Kasumi-1 (cell line): Measurements from ENCODE around the gene FRMD4A.

Experiments
- DNase-seq, 2 experiments: peaks; one replicate each; lab custom pipeline; 2025; lab: John Stamatoyannopoulos, UW

Gene FRMD4A

DNA sequence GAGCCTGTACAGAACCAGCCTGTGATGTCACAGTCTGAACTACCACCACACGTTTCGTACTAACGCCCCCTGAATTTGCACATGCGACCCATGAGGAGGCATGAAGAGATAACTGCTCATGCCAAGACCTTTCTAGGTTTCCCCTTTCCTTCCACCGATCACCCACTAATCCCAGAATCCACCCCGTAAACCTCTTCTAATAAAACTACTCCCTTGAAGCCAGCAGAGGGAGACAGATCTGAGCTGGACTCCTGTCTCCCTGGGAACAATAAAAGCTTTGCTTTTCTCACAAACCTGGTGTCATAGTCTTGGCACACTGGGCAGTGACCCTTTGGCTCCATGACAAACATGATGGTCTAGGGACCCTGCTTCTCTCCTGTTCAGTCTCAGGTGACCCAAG, 144.5 kb downstream of the FRMD4A start:
- peak; percentile 34 to 66 for DNase-seq

DNA sequence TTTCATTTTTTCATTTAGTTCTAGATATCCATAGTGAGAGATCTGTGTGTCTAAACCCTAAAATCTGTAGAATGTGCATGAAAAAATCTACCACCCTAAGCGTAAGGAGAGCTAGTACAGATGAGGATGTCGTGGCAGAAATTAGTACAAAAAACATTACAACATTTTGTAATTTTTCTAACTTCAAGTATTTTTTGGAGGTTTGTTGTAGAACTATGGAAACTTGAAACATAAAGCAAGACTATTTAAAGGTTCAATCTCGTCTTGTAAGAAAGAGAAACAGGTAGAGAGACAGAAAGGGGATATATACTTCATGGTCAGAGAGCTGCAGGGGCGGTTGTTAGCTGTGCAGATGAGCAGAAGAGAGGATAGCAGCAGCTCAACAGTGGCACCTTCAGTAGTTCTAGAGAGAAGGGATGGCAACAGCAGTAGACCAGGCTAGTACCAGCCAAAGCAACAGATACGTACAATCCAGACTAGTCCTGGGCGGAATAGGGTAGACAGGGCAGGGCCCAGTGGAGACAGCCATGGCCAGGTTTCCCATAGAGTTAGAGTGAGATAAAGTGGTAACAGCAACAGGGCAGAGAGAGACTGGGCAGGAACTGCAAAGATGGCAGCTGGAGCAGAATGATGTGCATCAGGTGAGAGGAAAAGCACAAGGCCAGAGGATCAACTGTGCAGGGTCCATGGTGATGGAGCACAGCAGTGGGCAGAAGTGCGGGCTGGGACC, 145.2 kb downstream of the FRMD4A start:
- no peak for DNase-seq

DNA sequence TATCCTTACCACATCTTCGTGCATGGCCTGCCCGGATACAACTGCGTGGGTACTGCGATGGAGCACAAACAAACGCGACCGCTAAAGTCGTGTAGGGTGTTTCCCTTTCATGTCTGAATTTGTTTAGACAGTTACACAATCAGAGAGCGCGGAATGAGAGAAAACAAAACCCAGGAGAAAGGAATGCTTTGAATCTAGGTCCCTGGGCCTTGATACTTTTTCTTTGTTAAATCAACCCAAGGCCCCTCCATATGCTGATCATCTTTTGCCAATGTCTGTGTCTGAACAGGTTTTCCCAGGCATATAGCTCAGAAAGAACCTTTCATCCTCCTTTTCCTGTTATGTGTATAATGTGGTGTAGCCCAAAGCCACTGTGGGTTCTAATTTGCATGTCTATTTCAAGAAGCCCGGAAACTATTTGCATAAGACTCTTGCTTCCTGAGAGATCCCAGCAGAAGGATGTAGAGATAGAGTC, 145.8 kb downstream of the FRMD4A start:
- no peak for DNase-seq

DNA sequence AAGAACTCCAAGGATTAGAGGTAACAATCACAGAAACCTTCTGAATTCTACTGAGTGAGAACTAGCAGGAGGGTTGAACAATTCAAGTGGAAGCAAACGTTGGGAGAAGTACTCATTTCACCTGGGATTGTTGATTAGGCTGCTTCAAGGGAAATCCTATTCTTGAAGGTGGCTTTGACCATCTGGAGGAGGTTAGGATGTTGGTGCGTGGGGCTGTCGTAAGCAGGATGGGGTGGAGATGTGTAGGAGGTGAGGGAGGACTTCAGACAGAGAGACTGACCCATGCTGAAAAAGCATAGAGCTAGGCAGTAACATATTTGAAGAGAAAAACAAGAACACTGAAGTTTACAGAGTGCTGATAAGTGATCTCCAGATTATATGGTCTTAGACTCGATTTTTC, 147.9 kb downstream of the FRMD4A start:
- DNase-seq = no peak

DNA sequence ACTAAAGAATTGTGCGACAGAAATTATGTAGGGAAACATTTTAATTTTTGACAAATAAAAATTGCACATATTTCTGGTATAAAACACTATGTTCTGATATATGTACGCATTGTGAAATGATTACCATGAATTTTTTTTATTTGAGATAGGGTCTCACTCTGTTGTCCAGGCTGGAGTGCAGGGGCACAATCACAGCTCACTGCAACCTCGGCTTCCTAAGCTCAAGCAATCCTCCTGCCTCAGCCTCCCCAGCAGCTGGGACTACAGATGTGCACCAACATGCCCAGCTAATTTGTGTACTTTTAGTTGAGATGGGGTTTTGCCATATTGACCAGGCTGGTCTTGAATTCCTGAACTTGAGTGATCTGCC, 149.2 kb downstream of the FRMD4A start:
- no peak for DNase-seq

DNA sequence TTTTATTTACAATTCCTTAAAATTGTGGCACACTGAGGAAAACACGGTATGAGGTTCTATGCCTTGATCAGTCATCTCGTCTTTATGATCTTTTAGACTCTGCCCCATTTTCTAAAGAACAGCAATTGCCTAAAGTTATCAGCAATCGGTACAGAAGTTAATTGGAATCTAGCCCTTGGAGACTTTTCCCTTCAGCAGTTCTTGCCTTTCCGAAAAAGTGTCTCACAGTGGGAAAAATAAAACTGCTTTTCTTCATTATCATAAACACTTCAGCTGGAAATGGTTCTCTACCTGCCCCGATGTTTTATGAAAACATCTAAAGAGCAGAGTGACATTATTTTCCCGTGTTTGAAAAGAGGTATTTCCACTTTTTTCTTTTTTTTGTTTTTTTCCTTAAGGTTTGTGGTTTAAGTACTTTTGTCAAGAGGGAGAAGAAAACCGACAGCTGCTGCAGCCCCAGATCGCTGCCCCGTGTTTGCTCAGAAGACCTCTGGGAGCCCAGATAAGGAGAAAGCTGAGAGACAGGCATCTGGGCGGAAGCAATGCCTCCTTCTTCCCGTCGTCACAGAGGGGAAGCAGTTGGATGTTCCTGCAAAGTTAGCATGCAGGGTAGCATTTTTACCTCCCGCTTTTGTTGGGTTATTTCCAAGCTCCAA, 149.7 kb downstream of the FRMD4A start:
- no peak for DNase-seq

DNA sequence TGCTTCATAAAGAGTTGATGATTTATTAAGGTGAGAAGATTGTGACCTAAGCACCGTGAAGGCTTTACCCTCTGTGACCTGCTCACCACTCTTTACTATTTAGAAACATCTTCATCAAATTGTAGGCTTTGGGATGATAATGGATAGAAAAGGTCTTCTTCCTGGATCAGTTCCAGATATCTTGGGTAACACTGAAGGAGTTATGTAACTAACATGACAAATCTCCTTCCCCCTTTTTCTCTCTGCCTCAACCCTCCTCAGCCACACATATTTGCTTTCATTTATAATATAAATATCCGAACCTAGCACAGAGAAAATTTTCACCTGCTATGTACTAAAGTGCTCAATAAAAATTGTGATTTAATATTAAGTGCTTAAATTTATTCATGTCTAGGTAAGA, 151.5 kb downstream of the FRMD4A start:
- DNase-seq = no peak

DNA sequence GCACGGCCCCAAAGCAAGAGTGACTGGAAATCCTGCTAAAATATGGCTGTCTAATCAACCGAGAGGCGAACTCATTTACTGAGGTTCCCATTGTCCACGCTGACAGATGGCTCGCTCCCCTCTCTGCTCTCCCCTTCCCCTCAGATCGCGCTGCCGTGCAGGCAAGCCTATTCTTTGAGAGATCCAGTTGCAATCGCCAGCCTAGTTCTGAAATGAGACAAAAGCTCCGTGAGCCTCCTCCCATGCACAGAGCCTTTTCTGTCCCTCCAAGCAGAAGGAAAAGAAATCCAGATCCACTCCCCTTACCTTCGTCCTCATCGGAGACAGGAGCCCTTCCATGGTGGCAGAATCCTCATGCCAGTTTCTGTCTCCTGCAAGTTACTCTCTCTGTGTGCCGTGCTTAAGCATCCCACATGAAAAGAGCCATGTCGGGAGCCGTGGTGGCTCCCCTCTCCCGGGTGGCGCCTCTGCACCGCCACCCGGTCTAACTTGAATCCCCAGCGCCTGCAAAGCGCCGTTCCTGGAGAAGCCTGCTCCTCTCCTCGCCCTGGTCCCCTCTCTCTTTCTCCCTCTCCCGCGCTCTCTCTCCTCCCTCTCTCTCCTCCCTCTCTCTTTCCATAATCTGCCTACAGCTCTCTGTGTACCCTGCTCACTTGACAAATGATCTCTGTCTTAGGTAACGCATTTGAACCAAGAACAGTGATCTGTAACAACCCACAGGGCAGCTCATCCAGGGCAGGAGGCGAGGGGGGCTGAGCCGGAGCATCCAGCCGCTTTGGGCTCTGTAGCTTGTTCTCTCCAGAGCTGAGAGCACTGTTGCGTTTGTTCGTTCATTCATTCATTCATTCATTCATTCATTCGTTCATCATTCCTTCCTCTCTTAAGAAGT, 156.8 kb downstream of the FRMD4A start:
- no peak for DNase-seq

DNA sequence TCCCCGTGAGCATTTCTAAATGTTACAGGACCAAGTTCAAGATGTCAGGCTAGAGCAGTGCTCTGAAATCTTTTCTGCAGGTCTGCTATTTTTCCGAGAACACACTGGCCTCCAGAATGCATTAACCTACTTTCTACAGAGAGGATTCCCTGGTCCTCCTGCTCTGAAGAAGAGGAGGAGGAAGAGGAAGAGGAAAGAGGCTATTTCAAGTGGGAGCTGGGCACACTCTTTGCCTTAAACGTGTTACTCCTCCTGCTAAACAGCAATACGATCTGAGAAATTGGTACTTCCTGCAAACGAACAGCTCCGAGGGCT, 157.4 kb downstream of the FRMD4A start:
- DNase-seq = no peak

DNA sequence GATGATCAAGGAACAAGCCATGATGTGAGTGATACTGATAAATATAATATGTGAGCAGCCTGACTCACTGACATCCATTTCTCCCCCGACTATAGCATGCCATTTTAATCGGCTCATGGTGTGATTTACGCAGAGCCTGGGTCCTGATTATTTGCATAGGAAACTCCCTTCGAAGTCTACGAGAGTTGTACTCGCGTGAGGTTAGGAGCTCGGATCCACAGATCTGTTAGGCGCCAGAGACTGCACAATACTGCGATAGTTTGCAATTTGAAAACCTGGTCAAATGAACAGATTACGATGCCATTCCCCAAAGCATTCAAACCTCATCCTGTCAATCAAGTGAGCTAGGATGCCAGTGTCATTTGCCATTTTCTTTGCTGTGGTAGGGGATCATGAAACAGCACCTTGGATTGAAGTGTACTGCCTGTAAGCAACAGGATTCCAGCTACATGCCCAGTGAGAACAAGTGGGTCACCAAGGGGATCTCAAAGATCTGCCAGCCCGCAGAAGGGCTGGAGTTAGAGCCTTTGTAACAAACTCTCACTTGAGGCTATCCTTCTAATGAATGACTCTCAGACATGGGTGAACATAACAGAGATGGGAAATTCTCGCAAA, 158.3 kb downstream of the FRMD4A start:
- no peak for DNase-seq

DNA sequence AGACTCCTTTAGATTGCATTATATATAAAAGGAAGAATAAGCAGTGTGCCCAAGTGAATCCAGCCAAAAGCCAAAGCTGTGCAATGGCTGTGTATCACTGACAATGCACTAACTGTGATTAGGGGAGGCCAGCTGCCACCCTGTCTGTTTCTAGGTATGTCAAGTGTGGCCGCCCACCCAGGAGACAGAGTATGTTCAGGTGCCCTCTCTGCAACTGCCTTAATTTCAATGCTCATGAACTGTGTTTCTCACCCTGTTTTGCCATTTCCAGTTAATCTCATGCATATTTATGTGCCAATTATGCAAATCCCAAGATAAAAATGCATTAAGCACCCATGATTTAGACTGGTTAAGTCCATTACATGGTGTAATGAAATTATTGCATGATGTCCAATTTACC, 159.4 kb downstream of the FRMD4A start:
- DNase-seq = no peak

DNA sequence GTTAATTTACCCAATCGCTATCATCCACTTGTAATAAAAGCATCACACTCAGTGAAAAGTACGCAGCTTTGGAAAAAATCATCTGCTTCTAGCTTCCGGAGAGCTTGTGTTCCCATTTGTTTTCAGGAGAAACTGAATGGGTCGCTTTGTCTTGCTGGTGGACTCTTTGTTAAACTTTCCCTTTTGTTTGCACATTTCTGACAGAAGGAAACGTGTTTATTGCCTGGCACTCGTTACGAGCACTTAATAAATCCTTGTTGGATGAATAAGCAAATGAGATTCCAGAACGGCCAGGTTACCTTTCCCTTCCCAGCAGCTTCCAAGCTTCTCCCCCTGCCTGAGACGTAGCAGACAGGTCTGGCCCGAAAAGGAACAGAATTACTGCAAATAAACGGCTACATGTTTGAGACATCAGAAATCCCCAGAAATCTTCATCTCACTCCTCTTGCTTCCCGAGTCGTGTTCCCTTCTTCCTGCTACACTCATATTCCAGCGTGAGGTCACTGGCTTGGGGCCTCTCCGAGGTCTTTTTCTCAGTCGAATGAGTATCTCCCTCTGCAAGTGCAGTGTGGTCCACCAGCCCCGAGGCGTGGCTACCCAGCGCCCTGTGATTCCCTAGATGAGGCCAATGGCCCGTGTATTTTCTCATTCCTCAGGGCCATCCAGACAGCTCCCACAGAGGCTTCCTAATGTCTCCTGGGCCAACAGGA, 167.2 kb downstream of the FRMD4A start:
- DNase-seq = no peak

DNA sequence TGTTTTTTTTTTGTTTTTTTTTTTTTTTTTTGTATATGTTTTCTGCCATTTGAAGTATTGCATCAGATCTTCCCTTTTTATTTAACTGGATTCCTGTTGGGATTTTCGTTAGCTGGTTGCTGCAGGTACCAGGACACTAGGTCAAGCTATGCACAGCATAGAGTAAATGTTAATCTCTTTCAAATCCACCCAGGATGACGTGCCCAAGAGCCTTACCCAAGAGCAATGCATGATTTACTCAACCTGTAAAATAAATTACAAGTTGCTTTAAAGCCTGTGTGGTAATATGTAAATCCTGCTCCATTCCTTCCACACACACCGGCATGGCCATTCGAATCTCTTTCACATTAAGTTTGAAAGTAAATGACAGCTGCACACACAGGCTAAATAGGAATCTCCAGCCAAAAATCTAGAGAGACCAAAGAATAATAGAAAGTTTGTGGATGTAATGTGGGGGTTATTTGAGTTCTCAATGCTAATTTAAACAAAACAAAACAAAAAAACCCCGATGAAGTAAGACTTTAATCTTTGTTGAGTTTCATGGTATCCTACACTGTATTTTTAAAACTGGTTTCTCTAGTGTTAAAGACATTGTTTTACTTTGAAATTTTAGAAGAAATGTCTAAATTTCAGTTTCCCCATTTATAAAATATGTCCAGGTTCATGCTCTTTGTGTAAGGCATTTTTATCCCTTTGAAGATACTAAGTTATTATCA, 167.9 kb downstream of the FRMD4A start:
- DNase-seq = no peak

DNA sequence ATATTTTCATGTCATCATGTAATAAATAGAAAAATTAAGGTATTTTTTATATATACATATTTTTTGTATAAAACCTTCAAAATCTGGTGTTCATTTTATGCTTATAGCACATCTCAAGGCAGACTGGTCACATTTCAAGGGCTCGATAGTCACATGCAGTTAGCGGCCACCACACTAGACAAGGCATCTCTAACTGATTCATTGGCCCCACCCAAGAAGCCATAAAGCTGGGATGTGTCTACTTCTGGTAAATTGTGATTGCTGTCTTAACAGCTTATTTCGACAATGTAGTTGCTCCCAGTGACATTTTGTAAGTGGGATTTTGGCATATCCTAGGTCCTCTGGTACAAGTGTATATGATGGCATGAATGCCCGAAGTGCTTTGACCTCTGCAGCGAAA, 168.7 kb downstream of the FRMD4A start:
- no peak for DNase-seq

DNA sequence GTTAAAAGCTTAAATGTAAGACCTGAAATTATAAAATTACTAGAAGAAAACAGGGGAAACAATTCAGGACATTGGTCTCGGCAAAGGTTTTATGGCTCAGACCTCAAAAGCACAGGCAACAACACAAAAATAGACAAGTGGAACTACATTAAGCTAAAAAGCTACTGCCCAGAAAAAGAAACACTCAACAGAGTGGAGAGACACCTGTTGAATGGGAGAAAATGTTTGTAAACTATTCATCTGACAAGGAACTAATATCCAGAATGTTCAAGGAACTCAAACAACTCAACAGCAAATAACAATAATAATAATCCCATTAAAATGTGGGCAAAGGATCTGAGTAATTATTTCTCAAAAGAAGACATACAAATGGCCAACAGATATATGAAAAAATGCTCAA, 170.4 kb downstream of the FRMD4A start:
- DNase-seq = no peak

DNA sequence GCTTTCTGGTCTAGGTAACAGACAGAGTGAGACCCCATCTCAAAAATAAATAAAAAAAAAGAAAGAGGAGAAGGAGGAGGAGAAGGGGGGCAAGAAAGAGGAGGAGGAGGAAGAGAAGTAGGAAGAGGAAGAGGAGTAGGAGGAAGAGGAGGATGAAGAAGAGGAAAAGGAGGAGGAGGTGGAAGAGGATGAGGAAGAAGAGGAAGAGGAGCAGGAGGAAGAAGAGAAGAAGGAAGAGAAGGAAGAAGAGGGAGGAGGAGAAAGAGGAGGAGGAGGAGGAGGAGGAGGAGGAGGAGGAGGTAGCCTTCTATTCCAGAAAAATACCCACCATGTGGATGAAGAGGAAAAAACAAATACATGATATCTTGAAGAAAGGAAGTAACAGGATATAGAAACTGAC, 172.1 kb downstream of the FRMD4A start:
- DNase-seq = no peak

DNA sequence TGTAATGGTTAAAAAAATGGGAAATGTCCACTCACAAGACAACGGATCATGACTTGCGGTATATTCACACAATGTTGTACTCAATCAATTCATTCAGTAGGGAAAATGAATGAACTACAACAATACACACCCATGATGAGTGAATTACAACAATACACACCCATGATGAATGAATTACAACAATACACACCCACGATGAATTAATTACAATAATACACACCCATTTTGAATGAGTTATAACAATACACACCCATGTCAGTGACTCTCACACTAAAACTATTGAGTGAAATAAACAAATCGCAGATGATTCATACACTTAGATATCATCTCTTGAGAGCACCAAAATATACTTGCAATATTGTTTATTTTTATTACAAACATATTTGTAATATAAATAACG, 174.6 kb downstream of the FRMD4A start:
- DNase-seq = no peak

DNA sequence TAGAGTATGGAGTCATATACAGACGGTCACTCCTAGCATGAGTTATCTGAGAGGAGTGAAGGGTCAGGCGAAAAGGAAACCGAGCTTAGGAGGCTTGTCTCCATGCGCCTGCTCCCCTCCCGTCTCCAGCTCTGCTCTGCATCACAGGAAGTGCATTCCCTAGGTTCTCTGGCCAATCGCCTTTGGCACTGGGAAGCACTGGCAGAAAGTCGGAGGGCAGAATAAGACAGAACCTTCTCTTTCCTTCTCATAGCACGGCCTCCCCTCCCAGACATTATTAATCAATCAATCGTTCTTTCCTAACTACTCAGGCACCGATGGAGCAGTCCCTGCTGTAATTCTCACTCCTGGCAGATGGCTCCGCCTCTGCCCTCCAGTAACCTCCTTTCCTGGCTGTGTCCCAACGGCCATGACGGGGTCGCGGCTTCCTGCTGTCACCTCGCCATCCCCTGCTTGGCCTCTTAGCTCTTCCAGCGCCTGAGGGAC, 177.1 kb downstream of the FRMD4A start:
- DNase-seq = no peak

DNA sequence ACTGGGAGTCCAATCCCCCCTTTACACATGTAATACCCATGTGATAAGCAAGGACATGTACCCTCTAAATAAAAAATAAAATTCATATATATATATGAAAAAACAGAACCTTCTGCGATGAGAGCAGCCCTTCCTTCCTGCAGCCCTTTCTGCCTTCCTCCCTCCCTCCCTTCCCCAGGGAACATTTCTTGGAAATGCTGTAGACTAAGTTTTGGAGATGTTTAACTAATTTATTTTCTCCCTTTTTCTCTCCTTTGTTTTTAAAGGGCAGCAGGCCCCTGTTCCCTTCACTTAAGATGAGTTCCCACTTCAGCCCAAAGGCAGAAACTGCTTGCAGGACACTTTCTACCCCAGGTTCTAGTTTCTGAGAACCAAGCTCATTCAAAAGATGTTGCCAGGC, 179.2 kb downstream of the FRMD4A start:
- DNase-seq = no peak

DNA sequence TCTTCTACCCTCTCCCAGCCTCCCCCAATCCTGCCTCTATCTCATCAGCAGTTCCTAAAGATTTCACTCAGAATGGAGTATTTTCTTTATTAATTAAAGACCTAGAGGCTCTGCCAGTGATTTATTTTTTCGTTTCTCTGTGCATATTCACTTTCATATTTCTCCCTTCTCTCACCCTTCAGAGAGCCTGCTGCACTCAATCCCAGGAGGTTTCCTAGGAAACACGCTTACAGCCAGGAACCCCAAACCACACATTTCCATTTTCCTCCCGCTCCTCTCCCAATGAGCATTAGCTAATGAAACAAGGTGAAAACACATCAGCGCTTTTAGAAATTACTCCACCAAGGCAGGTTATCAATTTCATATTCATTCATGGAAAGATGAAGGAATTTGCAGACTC, 180.2 kb downstream of the FRMD4A start:
- DNase-seq = no peak

DNA sequence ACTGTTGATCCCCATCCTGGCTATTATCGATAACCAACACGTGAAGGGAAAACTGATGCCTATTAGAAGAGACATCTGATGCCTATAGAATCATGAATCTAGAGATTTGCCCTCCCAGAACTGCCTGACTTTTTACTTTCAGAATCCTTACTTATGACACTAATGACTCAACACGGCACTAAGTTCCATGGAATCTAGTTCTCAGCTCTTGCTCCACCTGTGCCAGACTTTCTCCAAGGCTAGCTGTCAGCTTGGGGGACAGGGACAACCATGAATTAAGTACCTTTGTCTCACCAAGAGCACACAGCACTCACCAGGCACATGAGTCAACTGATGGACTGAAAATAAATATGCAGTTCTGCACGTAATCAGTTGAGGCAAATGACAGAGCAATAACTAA, 184.2 kb downstream of the FRMD4A start:
- no peak for DNase-seq
